ENCODE data around the gene ITSN1. TPM values are rescaled to one million over a fixed set of nuclear protein-coding genes. Genes with fewer than 3 reads are reported as not detected.

ITSN1 gene
- total and polyA plus RNA-seq, 12 donors, result 20.0 to 60.5 (median 36.7) TPM

DNA sequence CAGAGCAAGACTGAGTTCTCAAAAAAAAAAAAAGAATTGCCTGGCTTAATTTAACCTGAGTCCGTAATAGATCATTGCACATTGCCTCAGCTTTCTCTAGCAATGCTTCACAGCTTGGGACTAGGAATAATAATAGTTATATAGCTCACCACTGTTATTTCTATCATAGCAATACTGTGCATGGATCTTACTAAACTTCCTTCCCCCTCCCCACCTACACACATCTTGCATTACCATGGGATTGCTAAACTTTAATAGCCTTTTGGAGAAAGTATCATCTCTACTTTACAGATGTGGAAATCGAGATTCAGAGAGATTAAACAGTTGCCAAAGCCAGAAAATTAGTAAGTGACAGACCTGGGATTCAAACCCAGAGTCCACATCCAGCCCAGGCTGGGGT lies 173.9 kb downstream of the ITSN1 start:
- 71 to 87% (median 85%) methylated on average over 2 of the region's 2 CpGs for WGBS, 4 donors

DNA sequence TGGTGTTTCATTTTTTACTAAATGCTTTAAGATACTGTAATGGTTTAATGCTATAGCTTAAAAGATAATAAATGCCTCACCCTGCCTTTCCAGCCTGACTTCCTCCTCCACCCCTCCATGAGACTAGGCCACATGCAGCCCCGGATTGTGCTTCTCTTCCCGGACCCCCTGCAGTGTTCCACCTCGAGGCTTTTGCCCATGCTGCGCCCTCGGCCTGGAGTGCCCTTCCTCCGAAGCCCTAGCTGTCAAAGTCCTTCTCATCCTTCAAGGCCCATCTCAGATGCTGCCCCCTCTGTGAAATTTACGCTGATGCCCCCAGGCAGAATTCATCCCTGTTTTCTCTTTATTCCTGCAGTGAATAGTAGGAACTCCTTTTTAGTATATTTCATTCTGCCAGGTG lies 174.8 kb downstream of the ITSN1 start:
- TF ChIP-seq, protein P1, sequence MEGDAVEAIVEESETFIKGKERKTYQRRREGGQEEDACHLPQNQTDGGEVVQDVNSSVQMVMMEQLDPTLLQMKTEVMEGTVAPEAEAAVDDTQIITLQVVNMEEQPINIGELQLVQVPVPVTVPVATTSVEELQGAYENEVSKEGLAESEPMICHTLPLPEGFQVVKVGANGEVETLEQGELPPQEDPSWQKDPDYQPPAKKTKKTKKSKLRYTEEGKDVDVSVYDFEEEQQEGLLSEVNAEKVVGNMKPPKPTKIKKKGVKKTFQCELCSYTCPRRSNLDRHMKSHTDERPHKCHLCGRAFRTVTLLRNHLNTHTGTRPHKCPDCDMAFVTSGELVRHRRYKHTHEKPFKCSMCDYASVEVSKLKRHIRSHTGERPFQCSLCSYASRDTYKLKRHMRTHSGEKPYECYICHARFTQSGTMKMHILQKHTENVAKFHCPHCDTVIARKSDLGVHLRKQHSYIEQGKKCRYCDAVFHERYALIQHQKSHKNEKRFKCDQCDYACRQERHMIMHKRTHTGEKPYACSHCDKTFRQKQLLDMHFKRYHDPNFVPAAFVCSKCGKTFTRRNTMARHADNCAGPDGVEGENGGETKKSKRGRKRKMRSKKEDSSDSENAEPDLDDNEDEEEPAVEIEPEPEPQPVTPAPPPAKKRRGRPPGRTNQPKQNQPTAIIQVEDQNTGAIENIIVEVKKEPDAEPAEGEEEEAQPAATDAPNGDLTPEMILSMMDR (IDR thresholded peaks at IDR 0.05), result no peak
- no peak for TF ChIP-seq POLR2A (IDR thresholded peaks at IDR 0.05)
- Histone ChIP-seq H3K4me1 (replicated peaks in 1 of 2) (peaks cover 13 to 26% of the 10 kb centered on the region in 2 donors), H3K27ac (no peak overlapping the region), H3K9me3 (replicated peaks in 1 of 3) (no peaks in the 10 kb centered on the region), H3K4me3 (no peak overlapping the region), H3K27me3 (no peaks in the 10 kb centered on the region), H3K36me3 (replicated peaks in 1 of 2) (peaks cover 0 to 19% of the 10 kb centered on the region in 2 donors)
- WGBS, 4 donors, result 87 to 93% (median 90%) methylated on average over 7 of the region's 7 CpGs
- no peak for DNase-seq
- intact Hi-C loops (cut with DNase I), result loop anchor here in 1 of 2 donors (10.0 kb wide), 1 partner anchor 172 kb away; the partner anchor contains the start of genes CRYZL1 and ITSN1

More for the DNA sequence above, 173.9 kb downstream of the ITSN1 start:
- no peak for DNase-seq
- no peaks in the 10 kb centered on the region for H3K27me3 ChIP-seq
- no peak for TF ChIP-seq POLR2A (IDR thresholded peaks at IDR 0.05)
- TF ChIP-seq, protein P1 (IDR thresholded peaks at IDR 0.05), result no peak
- H3K36me3 ChIP-seq (replicated peaks in 1 of 2), result peaks cover 0 to 19% of the 10 kb centered on the region in 2 donors
- H3K27ac ChIP-seq, result no peak overlapping the region
- H3K4me3 ChIP-seq, result no peak overlapping the region
- no peaks in the 10 kb centered on the region for H3K9me3 ChIP-seq (replicated peaks in 1 of 3)
- H3K4me1 ChIP-seq (replicated peaks in 1 of 2), result peaks cover 21 to 35% of the 10 kb centered on the region in 2 donors
- intact Hi-C loops (cut with DNase I), result loop anchor here in 1 of 2 donors (10.0 kb wide), 1 partner anchor 171 kb away; the partner anchor contains the start of genes CRYZL1 and ITSN1

DNA sequence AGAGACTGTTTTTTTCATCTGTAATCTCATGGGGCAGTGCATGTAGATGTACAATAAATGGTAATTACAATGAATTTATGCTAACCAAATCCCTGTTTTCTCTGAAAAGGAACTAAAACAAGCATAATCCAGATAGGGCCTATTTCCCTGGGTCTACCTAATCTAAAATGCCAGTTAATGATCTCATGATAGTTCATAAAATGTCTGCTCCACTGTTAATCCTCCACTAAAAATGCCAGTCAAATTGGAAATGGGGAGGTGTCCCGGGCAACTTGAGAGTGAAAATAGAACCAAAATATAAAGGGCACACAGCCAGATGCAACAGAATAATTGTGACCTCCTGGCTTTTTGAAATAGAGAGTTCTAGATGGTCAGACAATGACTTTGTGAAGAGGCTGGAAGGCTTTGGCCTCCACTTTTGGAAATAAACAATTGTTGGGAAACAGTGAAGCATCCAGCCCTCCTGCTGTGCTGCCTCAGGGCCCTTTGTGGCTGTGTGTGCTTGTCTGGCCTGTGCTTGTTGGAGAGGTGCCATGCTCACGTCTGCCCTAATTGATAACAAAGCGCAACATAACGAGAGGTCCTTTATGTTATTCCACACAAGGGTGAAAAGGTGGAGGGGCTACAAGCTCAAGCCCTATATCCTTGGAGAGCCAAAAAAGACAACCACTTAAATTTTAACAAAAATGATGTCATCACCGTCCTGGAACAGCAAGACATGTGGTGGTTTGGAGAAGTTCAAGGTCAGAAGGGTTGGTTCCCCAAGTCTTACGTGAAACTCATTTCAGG lies 175.6 kb downstream of the ITSN1 start:
- Histone ChIP-seq H3K36me3 (replicated peaks in 1 of 2) (peaks cover 0 to 19% of the 10 kb centered on the region in 2 donors), H3K4me3 (no peak overlapping the region), H3K9me3 (replicated peaks in 1 of 3) (no peaks in the 10 kb centered on the region), H3K4me1 (replicated peaks in 1 of 2) (peaks cover 7 to 19% of the 10 kb centered on the region in 2 donors), H3K27me3 (no peaks in the 10 kb centered on the region), H3K27ac (peak overlapping the region in 1 of 5 donors; percentile 20)
- no peak for TF ChIP-seq POLR2A (IDR thresholded peaks at IDR 0.05)
- TF ChIP-seq, protein P1 (IDR thresholded peaks at IDR 0.05), result no peak
- WGBS, 4 donors, result 53 to 70% (median 63%) methylated on average over 6 of the region's 6 CpGs
- intact Hi-C loops (cut with DNase I), result loop anchor here in 1 of 2 donors (10.0 kb wide), 1 partner anchor 173 kb away; the partner anchor contains the start of genes CRYZL1 and ITSN1
- DNase-seq, result peak in 2 of 7 donors; percentile 34 to 48

DNA sequence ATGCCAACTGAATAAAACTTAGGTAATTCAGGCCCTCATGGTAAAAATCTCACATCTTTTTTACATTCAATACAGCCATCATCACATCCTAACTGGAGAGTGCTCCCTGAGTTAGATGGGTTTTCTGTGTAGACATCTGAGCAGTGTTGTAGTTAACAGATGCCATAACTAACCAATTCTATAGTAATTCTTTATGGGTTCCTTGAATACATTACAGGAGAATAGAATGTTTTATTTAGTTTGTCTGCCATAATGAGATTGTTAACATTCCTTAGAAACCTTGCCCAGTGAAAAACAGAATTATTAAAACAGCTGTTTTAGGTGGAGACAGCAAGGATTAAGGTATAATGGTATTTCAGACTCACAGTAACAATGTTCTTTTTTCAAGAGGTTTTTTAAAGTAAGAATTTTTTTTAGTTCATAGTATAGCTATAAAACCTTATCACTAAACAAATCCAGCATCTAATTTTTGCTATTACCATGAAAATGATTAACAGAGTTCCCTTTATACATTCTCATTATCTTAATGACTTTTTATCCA lies 178.0 kb downstream of the ITSN1 start:
- no peak for DNase-seq
- Histone ChIP-seq H3K36me3 (replicated peaks in 1 of 2) (peaks cover 0 to 14% of the 10 kb centered on the region in 2 donors), H3K4me3 (no peak overlapping the region), H3K4me1 (replicated peaks in 1 of 2) (peaks cover 7 to 9% of the 10 kb centered on the region in 2 donors), H3K27me3 (no peaks in the 10 kb centered on the region), H3K9me3 (replicated peaks in 1 of 3) (no peaks in the 10 kb centered on the region), H3K27ac (no peak overlapping the region)
- intact Hi-C loops (cut with DNase I), result loop anchor here (10.0 kb wide), 2 partner anchors 75 to 165 kb away; no protein-coding TSS in a partner anchor
- no peak for TF ChIP-seq POLR2A (IDR thresholded peaks at IDR 0.05)
- TF ChIP-seq, protein P1 (IDR thresholded peaks at IDR 0.05), result no peak
